Measurements from ENCODE around the gene SYK.

DNA sequence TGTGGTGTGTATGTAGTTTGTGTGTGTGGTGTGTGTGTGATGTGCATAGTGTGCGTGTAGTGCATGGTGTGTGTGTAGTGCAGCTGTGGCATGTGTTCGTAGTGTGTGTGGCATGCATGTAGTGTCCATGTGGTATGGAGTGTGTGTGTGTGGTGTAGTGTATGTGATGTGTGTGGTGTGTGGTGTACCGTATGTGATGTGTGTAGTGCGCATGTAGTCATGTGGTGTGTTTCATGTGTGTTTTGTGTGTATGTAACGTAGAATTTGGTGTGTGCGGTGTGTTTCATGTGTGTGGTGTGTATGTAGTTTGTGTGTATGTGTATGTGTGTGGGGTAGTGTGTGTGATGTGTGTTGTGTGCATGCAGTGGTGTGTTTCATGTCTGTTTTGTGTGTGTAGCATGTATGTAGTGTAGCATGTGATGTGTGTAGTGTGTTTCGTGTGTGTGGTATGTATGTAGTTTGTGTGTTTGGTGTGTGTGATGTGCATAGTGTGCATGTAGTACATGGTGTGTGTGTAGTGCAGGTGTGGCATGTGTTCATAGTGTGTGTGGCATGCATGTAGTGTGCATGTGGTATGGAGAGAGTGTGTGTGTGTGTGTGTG is 40.7 kb downstream of the SYK start:
- TF ChIP-seq KLF9 (tag by site-specific recombination; IDR thresholded peaks at IDR 0.05; ENCODE audit: low read depth) (no peak), KLF1 (tag by site-specific recombination; IDR thresholded peaks at IDR 0.05) (no peak), MYNN (tag by site-specific recombination; IDR thresholded peaks at IDR 0.05; ENCODE audit: borderline replicate concordance) (0 out of 2 replicates have a peak, but pooled peaks have one; percentile 6), ZNF302 (tag by site-specific recombination; IDR thresholded peaks at IDR 0.05; ENCODE audit: low read depth) (no peak), ZNF341 (tag by site-specific recombination; IDR thresholded peaks at IDR 0.05; ENCODE audit: low read depth) (no peak), ZNF394 (tag by site-specific recombination; IDR thresholded peaks at IDR 0.05; ENCODE audit: borderline replicate concordance) (no peak), GLI4 (tag by site-specific recombination; IDR thresholded peaks at IDR 0.05) (no peak), ZFP41 (tag by site-specific recombination; IDR thresholded peaks at IDR 0.05; ENCODE audit: borderline replicate concordance) (no peak)
- TF ChIP-seq, protein P1, sequence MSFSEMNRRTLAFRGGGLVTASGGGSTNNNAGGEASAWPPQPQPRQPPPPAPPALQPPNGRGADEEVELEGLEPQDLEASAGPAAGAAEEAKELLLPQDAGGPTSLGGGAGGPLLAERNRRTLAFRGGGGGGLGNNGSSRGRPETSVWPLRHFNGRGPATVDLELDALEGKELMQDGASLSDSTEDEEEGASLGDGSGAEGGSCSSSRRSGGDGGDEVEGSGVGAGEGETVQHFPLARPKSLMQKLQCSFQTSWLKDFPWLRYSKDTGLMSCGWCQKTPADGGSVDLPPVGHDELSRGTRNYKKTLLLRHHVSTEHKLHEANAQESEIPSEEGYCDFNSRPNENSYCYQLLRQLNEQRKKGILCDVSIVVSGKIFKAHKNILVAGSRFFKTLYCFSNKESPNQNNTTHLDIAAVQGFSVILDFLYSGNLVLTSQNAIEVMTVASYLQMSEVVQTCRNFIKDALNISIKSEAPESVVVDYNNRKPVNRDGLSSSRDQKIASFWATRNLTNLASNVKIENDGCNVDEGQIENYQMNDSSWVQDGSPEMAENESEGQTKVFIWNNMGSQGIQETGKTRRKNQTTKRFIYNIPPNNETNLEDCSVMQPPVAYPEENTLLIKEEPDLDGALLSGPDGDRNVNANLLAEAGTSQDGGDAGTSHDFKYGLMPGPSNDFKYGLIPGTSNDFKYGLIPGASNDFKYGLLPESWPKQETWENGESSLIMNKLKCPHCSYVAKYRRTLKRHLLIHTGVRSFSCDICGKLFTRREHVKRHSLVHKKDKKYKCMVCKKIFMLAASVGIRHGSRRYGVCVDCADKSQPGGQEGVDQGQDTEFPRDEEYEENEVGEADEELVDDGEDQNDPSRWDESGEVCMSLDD (tag by site-specific recombination; IDR thresholded peaks at IDR 0.05): 0 out of 2 replicates have a peak, but pooled peaks have one; percentile 18
- TF ChIP-seq, protein P2, sequence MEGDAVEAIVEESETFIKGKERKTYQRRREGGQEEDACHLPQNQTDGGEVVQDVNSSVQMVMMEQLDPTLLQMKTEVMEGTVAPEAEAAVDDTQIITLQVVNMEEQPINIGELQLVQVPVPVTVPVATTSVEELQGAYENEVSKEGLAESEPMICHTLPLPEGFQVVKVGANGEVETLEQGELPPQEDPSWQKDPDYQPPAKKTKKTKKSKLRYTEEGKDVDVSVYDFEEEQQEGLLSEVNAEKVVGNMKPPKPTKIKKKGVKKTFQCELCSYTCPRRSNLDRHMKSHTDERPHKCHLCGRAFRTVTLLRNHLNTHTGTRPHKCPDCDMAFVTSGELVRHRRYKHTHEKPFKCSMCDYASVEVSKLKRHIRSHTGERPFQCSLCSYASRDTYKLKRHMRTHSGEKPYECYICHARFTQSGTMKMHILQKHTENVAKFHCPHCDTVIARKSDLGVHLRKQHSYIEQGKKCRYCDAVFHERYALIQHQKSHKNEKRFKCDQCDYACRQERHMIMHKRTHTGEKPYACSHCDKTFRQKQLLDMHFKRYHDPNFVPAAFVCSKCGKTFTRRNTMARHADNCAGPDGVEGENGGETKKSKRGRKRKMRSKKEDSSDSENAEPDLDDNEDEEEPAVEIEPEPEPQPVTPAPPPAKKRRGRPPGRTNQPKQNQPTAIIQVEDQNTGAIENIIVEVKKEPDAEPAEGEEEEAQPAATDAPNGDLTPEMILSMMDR (tag by site-specific recombination; IDR thresholded peaks at IDR 0.05): no peak
- TF ChIP-seq, protein P3, sequence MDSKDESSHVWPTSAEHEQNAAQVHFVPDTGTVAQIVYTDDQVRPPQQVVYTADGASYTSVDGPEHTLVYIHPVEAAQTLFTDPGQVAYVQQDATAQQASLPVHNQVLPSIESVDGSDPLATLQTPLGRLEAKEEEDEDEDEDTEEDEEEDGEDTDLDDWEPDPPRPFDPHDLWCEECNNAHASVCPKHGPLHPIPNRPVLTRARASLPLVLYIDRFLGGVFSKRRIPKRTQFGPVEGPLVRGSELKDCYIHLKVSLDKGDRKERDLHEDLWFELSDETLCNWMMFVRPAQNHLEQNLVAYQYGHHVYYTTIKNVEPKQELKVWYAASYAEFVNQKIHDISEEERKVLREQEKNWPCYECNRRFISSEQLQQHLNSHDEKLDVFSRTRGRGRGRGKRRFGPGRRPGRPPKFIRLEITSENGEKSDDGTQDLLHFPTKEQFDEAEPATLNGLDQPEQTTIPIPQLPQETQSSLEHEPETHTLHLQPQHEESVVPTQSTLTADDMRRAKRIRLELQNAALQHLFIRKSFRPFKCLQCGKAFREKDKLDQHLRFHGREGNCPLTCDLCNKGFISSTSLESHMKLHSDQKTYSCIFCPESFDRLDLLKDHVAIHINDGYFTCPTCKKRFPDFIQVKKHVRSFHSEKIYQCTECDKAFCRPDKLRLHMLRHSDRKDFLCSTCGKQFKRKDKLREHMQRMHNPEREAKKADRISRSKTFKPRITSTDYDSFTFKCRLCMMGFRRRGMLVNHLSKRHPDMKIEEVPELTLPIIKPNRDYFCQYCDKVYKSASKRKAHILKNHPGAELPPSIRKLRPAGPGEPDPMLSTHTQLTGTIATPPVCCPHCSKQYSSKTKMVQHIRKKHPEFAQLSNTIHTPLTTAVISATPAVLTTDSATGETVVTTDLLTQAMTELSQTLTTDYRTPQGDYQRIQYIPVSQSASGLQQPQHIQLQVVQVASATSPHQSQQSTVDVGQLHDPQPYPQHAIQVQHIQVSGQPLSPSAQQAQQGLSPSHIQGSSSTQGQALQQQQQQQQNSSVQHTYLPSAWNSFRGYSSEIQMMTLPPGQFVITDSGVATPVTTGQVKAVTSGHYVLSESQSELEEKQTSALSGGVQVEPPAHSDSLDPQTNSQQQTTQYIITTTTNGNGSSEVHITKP (tag by site-specific recombination; IDR thresholded peaks at IDR 0.05): no peak
- TF ChIP-seq, protein P4, sequence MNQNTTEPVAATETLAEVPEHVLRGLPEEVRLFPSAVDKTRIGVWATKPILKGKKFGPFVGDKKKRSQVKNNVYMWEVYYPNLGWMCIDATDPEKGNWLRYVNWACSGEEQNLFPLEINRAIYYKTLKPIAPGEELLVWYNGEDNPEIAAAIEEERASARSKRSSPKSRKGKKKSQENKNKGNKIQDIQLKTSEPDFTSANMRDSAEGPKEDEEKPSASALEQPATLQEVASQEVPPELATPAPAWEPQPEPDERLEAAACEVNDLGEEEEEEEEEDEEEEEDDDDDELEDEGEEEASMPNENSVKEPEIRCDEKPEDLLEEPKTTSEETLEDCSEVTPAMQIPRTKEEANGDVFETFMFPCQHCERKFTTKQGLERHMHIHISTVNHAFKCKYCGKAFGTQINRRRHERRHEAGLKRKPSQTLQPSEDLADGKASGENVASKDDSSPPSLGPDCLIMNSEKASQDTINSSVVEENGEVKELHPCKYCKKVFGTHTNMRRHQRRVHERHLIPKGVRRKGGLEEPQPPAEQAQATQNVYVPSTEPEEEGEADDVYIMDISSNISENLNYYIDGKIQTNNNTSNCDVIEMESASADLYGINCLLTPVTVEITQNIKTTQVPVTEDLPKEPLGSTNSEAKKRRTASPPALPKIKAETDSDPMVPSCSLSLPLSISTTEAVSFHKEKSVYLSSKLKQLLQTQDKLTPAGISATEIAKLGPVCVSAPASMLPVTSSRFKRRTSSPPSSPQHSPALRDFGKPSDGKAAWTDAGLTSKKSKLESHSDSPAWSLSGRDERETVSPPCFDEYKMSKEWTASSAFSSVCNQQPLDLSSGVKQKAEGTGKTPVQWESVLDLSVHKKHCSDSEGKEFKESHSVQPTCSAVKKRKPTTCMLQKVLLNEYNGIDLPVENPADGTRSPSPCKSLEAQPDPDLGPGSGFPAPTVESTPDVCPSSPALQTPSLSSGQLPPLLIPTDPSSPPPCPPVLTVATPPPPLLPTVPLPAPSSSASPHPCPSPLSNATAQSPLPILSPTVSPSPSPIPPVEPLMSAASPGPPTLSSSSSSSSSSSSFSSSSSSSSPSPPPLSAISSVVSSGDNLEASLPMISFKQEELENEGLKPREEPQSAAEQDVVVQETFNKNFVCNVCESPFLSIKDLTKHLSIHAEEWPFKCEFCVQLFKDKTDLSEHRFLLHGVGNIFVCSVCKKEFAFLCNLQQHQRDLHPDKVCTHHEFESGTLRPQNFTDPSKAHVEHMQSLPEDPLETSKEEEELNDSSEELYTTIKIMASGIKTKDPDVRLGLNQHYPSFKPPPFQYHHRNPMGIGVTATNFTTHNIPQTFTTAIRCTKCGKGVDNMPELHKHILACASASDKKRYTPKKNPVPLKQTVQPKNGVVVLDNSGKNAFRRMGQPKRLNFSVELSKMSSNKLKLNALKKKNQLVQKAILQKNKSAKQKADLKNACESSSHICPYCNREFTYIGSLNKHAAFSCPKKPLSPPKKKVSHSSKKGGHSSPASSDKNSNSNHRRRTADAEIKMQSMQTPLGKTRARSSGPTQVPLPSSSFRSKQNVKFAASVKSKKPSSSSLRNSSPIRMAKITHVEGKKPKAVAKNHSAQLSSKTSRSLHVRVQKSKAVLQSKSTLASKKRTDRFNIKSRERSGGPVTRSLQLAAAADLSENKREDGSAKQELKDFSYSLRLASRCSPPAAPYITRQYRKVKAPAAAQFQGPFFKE (tag by site-specific recombination; IDR thresholded peaks at IDR 0.05; ENCODE audit: borderline replicate concordance): no peak

Measured in HEK293 (cell line).